ENCODE data around the gene MMP3. TPM values are rescaled to one million over a fixed set of nuclear protein-coding genes. Genes with fewer than 3 reads are reported as not detected.
"Not testable (repeated sequence)": the region's sequence is repeated elsewhere in the genome, so short reads cannot be mapped to it uniquely, and the experiment has no call there.

The MMP3 gene
- total RNA-seq, 1 donor from 2014 or later, result not detected

GRCh38 chr11:102879801-102880200 is 36.4 kb upstream of the MMP3 start:
- TF ChIP-seq CTCF (IDR thresholded peaks at IDR 0.05; ENCODE audit: unreplicated experiment), result no peak
- no peak overlapping the region for H3K4me3 Mint-ChIP-seq (ENCODE audit: unreplicated experiment)
- no peaks in the 10 kb centered on the region for H3K9me3 Mint-ChIP-seq (ENCODE audit: unreplicated experiment)
- peaks cover 1% of the 10 kb centered on the region for H3K27me3 Mint-ChIP-seq (ENCODE audit: unreplicated experiment)
- no peaks in the 10 kb centered on the region for H3K36me3 Mint-ChIP-seq (ENCODE audit: low read depth, unreplicated experiment)
- no peak for DNase-seq (ENCODE audit: low spot score)
- H3K4me1 Mint-ChIP-seq (ENCODE audit: unreplicated experiment), result peaks cover 3% of the 10 kb centered on the region
- no peak overlapping the region for H3K27ac Mint-ChIP-seq (ENCODE audit: unreplicated experiment)

GRCh38 chr11:102878595-102878994 is 35.2 kb upstream of the MMP3 start:
- Mint-ChIP-seq H3K4me3 (ENCODE audit: unreplicated experiment) (no peak overlapping the region), H3K9me3 (ENCODE audit: unreplicated experiment) (no peaks in the 10 kb centered on the region), H3K4me1 (ENCODE audit: unreplicated experiment) (peaks cover 3% of the 10 kb centered on the region), H3K27me3 (ENCODE audit: unreplicated experiment) (peaks cover 1% of the 10 kb centered on the region), H3K36me3 (ENCODE audit: low read depth, unreplicated experiment) (no peaks in the 10 kb centered on the region), H3K27ac (ENCODE audit: unreplicated experiment) (no peak overlapping the region)
- DNase-seq (ENCODE audit: low spot score), result no peak
- no peak for TF ChIP-seq CTCF (IDR thresholded peaks at IDR 0.05; ENCODE audit: unreplicated experiment)

- no peaks in the 10 kb centered on the region for H3K27me3 Mint-ChIP-seq (ENCODE audit: unreplicated experiment)
These were observed 31.4 kb upstream of the MMP3 start, which contains the start of gene MMP12 for GRCh38 chr11:102874852-102875251. TSS of gene MMP12 (minus strand) at chr11:102874982. CDS start at chr11:102874937, 45 bp downstream.

GRCh38 chr11:102869354-102869964 is 26.1 kb upstream of the MMP3 start:
- DNase-seq (ENCODE audit: low spot score); H3K27ac Mint-ChIP-seq (ENCODE audit: unreplicated experiment); H3K36me3 Mint-ChIP-seq (ENCODE audit: low read depth, unreplicated experiment); H3K27me3 Mint-ChIP-seq (ENCODE audit: unreplicated experiment); H3K4me1 Mint-ChIP-seq (ENCODE audit: unreplicated experiment); H3K9me3 Mint-ChIP-seq (ENCODE audit: unreplicated experiment); H3K4me3 Mint-ChIP-seq (ENCODE audit: unreplicated experiment): not testable (repeated sequence)

More at GRCh38 chr11:102874852-102875251, 31.4 kb upstream of the MMP3 start, which contains the start of gene MMP12:
- Mint-ChIP-seq H3K36me3 (ENCODE audit: low read depth, unreplicated experiment) (no peaks in the 10 kb centered on the region), H3K4me3 (ENCODE audit: unreplicated experiment) (no peak within 1 kb of the TSS), H3K4me1 (ENCODE audit: unreplicated experiment) (peaks cover 3% of the 10 kb centered on the region), H3K9me3 (ENCODE audit: unreplicated experiment) (no peaks in the 10 kb centered on the region), H3K27ac (ENCODE audit: unreplicated experiment) (no peak within 1 kb of the TSS)
- TF ChIP-seq CTCF (IDR thresholded peaks at IDR 0.05; ENCODE audit: unreplicated experiment), result no peak
- DNase-seq (ENCODE audit: low spot score), result no peak

GRCh38 chr11:102868339-102868738 is 24.9 kb upstream of the MMP3 start:
- Mint-ChIP-seq H3K4me1 (ENCODE audit: unreplicated experiment) (no peaks in the 10 kb centered on the region), H3K27ac (ENCODE audit: unreplicated experiment) (no peak overlapping the region), H3K9me3 (ENCODE audit: unreplicated experiment) (no peaks in the 10 kb centered on the region), H3K36me3 (ENCODE audit: low read depth, unreplicated experiment) (no peaks in the 10 kb centered on the region), H3K4me3 (ENCODE audit: unreplicated experiment) (no peak overlapping the region), H3K27me3 (ENCODE audit: unreplicated experiment) (no peaks in the 10 kb centered on the region)
- no peak for DNase-seq (ENCODE audit: low spot score)
- TF ChIP-seq CTCF (IDR thresholded peaks at IDR 0.05; ENCODE audit: unreplicated experiment), result no peak

All from endothelial cell (in vitro differentiated cells).